K562 (cell line): Measurements from ENCODE around the gene FERMT1. TPM values are rescaled to one million over a fixed set of nuclear protein-coding genes. Genes with fewer than 3 reads are reported as not detected.

ENCODE experiments used
- ATAC-seq: fragments of 200-7000 bp; cut with Tn5 transposase; 3 replicates; pipeline ENCODE4 v1.9.1; 2020; ENCODE audit warnings: moderate library complexity
- BruUV-seq: library from RNA; stranded (reverse); fragments of 400-500 nt; replicated peaks from 2 replicates; lab custom pipeline; 2021; lab: Mats Ljungman, UMichigan
- CTCF ChIA-PET: fragments of 300-600 bp; formaldehyde crosslinking; extraction: SDS; loops from one replicate; lab custom pipeline; 2021; ENCODE audit warnings: low intra/inter-chr PET ratio; lab: Yijun Ruan, JAX
- POLR2A ChIA-PET: fragments of 300-600, 350-650 bp; sonication (Branson Sonifier 250); formaldehyde crosslinking; extraction: SDS; loops from one replicate; lab custom pipeline; 2021; ENCODE audit warnings: antibody characterized with exemption, inconsistent platforms; lab: Yijun Ruan, JAX
- DNase-seq, 4 experiments: peaks; one replicate each; pipeline versions ENCODE4 v3.0.0 to v3.0.0-alpha.2; 2011 to 2018; ENCODE audit warnings: low spot score in 3 of 4, mixed read lengths in 3 of 4; ENCODE audit errors: extremely low read depth in 1 of 4
- FAIRE-seq: peaks from 2 replicates; lab custom pipeline; 2011; peaks lifted over from hg19 to GRCh38; lab: Jason Lieb, UNC
- H2AFZ ChIP-seq: 2 replicates; pipeline ENCODE4 v1.6.0; 2011; ENCODE audit warnings: low read depth, low read length, control low read depth, inconsistent platforms
- H3K27ac ChIP-seq: fragments of 200-600 bp; 3 replicates; pipeline ENCODE4 v1.8.0; 2011; ENCODE audit warnings: low read depth, mild to moderate bottlenecking, control low read depth, inconsistent platforms, low read length, moderate library complexity, mixed read lengths; ENCODE audit errors: extremely low read depth
- H3K27me3 ChIP-seq, 2 experiments: fragments of 300-600 bp in 1 of 2; 2 replicates in 1 of 2; 3 replicates in 1 of 2; pipeline versions ENCODE4 v1.6.0 to v1.8.0; 2011; ENCODE audit warnings: inconsistent platforms in 2 of 2, low read length in 2 of 2, mild to moderate bottlenecking in 1 of 2, mixed read lengths in 1 of 2, moderate library complexity in 1 of 2; ENCODE audit not compliant: control insufficient read depth in 2 of 2, insufficient read depth in 2 of 2
- H3K36me3 ChIP-seq: fragments of 300-600 bp; 3 replicates; pipeline ENCODE4 v1.8.0; 2011; ENCODE audit warnings: mild to moderate bottlenecking, low read length, inconsistent platforms; ENCODE audit not compliant: control insufficient read depth, insufficient read depth
- H3K4me1 ChIP-seq, 2 experiments: fragments of 200-600 bp in 1 of 2; replicated peaks in 1 of 2; 2 replicates in 1 of 2; 3 replicates in 1 of 2; pipeline versions ENCODE4 v1.5.1 to v1.8.0; 2011; ENCODE audit warnings: inconsistent platforms in 2 of 2, low read length in 2 of 2, mild to moderate bottlenecking in 1 of 2, mixed read lengths in 1 of 2, moderate library complexity in 1 of 2; ENCODE audit not compliant: control insufficient read depth in 2 of 2, insufficient read depth in 2 of 2
- H3K4me2 ChIP-seq: 2 replicates; pipeline ENCODE4 v1.6.1; 2011; ENCODE audit warnings: low read length, control low read depth, inconsistent platforms, mixed read lengths; ENCODE audit not compliant: insufficient read depth
- H3K4me3 ChIP-seq: fragments of 200-600 bp; sonication (generic), shearing (Covaris generic); 2 replicates; pipeline ENCODE4 v1.5.1; 2016; ENCODE audit warnings: control low read depth, inconsistent platforms
- H3K79me2 ChIP-seq: fragments of 200-600 bp; 3 replicates; pipeline ENCODE4 v1.8.0; 2011; ENCODE audit warnings: low read length, inconsistent platforms; ENCODE audit not compliant: control insufficient read depth, insufficient read depth
- H3K9ac ChIP-seq, 2 experiments: 2 replicates each; pipeline versions ENCODE4 v1.6.0 to v1.6.1; 2011; ENCODE audit warnings: low read depth in 2 of 2, low read length in 2 of 2, control low read depth in 1 of 2, inconsistent platforms in 1 of 2, mild to moderate bottlenecking in 1 of 2, mixed read lengths in 1 of 2; ENCODE audit not compliant: insufficient read depth in 1 of 2
- H3K9me1 ChIP-seq: one replicate; pipeline ENCODE4 v1.6.0; 2011; ENCODE audit warnings: inconsistent platforms, mild to moderate bottlenecking, low read length, moderate library complexity; ENCODE audit not compliant: control insufficient read depth, insufficient read depth
- H3K9me3 ChIP-seq: replicated peaks from 2 replicates; pipeline ENCODE4 v1.5.1; 2011; ENCODE audit warnings: low read depth, low read length, inconsistent platforms; ENCODE audit not compliant: control insufficient read depth, insufficient read depth
- H4K20me1 ChIP-seq: replicated peaks from 2 replicates; pipeline ENCODE4 v1.6.1; 2011; ENCODE audit warnings: low read length, inconsistent platforms, mixed read lengths; ENCODE audit not compliant: control insufficient read depth, insufficient read depth
- TAF9B ChIP-seq: fragments of 450-650 bp; IDR thresholded peaks from 2 replicates; pipeline ENCODE4 v1.6.1; 2018; ENCODE audit warnings: mild to moderate bottlenecking; ENCODE audit not compliant: partially characterized antibody
- TCF3 ChIP-seq: sonication (generic); formaldehyde crosslinking; IDR thresholded peaks from 2 replicates; pipeline ENCODE4 v1.4.0; 2020; ENCODE audit warnings: mild to moderate bottlenecking, missing genetic modification reagents
- ZBED1 ChIP-seq: IDR thresholded peaks from 2 replicates; pipeline ENCODE4 v1.6.1; 2014
- ZNF212 ChIP-seq: fragments of 450-650 bp; formaldehyde crosslinking; IDR thresholded peaks from 2 replicates; pipeline ENCODE4 v1.4.0; 2020; ENCODE audit warnings: mild to moderate bottlenecking
- WGBS: fragments of 100-300 bp; shearing (Covaris generic); methylation state at CpG from one replicate; pipeline ENCODE4 v1.1.6; 2016; ENCODE audit warnings: low coverage, mixed read lengths; ENCODE audit not compliant: insufficient coverage; ENCODE audit errors: missing lambda C conversion rate; 5-methylcytosine and 5-hydroxymethylcytosine counted together
- in situ Hi-C: fragments of 300-500 bp; cut with MboI; formaldehyde crosslinking; loops from 4 replicates; pipeline ENCODE4 v1.15.0; 2018; ENCODE audit warnings: inconsistent platforms, mixed read lengths
- intact Hi-C: fragments of 100-400 bp; cut with micrococcal nuclease; formaldehyde crosslinking; loops from 2 replicates; pipeline ENCODE4 v1.14.2; 2022
- polyA plus RNA-seq, 8 experiments: library from polyadenylated mRNA; depleted of rRNA in 4 of 8; stranded (reverse) in 5 of 8; unstranded in 3 of 8; fragments of >200 nt; fragmentation: Nextera tagmentation in 2 of 8; fragmentation: Illumina TruSeq in 1 of 8; extraction: Ambion mirVana in 2 of 8; extraction: Trizol in 1 of 8; gene quantifications; 2 replicates each; pipeline versions ENCODE4 v1.2.1 to v1.2.3, GENCODE V29; 2011 to 2014; ENCODE audit warnings: inconsistent platforms in 1 of 8, missing spikeins in 1 of 8
- total RNA-seq, 7 experiments: library from RNA; depleted of rRNA in 6 of 7; stranded (reverse); fragments of >200 nt in 6 of 7; fragmentation: Illumina TruSeq in 2 of 7; extraction: Trizol in 2 of 7; gene quantifications; 2 replicates each; pipeline versions ENCODE4 v1.2.1 to v1.2.3, GENCODE V29; 2011 to 2021; ENCODE audit warnings: low replicate concordance in 1 of 7
- TF ChIP-seq, protein P1 (sequence below): fragments of 450-650 bp; IDR thresholded peaks from 2 replicates; pipeline ENCODE4 v1.6.1; 2016; ENCODE audit warnings: low read depth

FERMT1 gene
- total and polyA plus RNA-seq, 9 of the 15 experiments (the other 6 are each of a cell fraction or from before 2014, with no cell fraction given): 0.07 TPM; not detected in 8

DNA sequence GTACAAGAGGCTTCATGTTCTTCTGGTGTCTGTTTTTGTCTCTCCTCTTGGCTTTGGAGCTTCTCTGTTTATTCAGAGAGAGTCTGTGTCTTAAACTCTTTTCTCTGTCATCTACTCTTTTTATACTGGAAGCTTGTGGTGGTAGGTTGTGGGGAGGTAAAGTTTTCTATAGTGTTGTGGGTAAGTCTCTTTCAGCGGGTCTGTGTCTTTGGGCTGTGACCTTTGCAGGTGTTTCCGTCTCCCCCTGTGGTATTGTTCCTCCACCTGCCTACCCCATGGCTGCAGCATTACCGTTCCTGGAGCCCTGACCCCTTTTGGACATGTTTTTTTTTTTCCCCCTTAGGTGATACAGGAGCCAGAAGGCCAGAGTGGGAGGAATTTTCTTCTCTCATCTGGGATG lies 37.9 kb upstream of the FERMT1 start:
- ChIA-PET POLR2A (no interaction called here), CTCF (no interaction called here)
- in situ Hi-C loops (no loop called here), intact Hi-C loops (no loop called here)
- DNase-seq (no peak), FAIRE-seq (no peak), ATAC-seq (no peak)
- no TSS peak for BruUV-seq
- Histone ChIP-seq H3K9me3 (no peaks in the 10 kb centered on the region), H4K20me1 (no peaks in the 10 kb centered on the region), H2AFZ (no peak overlapping the region), H3K27ac (no peak overlapping the region), H3K4me1 (no peaks in the 10 kb centered on the region), H3K4me3 (no peak overlapping the region), H3K79me2 (no peaks in the 10 kb centered on the region), H3K36me3 (no peaks in the 10 kb centered on the region), H3K9me1 (no peaks in the 10 kb centered on the region), H3K27me3 (no peaks in the 10 kb centered on the region), H3K9ac (no peak overlapping the region), H3K4me2 (no peak overlapping the region)
- WGBS: 7% methylated on average over 2 of the region's 3 CpGs
- TF ChIP-seq, protein P1, sequence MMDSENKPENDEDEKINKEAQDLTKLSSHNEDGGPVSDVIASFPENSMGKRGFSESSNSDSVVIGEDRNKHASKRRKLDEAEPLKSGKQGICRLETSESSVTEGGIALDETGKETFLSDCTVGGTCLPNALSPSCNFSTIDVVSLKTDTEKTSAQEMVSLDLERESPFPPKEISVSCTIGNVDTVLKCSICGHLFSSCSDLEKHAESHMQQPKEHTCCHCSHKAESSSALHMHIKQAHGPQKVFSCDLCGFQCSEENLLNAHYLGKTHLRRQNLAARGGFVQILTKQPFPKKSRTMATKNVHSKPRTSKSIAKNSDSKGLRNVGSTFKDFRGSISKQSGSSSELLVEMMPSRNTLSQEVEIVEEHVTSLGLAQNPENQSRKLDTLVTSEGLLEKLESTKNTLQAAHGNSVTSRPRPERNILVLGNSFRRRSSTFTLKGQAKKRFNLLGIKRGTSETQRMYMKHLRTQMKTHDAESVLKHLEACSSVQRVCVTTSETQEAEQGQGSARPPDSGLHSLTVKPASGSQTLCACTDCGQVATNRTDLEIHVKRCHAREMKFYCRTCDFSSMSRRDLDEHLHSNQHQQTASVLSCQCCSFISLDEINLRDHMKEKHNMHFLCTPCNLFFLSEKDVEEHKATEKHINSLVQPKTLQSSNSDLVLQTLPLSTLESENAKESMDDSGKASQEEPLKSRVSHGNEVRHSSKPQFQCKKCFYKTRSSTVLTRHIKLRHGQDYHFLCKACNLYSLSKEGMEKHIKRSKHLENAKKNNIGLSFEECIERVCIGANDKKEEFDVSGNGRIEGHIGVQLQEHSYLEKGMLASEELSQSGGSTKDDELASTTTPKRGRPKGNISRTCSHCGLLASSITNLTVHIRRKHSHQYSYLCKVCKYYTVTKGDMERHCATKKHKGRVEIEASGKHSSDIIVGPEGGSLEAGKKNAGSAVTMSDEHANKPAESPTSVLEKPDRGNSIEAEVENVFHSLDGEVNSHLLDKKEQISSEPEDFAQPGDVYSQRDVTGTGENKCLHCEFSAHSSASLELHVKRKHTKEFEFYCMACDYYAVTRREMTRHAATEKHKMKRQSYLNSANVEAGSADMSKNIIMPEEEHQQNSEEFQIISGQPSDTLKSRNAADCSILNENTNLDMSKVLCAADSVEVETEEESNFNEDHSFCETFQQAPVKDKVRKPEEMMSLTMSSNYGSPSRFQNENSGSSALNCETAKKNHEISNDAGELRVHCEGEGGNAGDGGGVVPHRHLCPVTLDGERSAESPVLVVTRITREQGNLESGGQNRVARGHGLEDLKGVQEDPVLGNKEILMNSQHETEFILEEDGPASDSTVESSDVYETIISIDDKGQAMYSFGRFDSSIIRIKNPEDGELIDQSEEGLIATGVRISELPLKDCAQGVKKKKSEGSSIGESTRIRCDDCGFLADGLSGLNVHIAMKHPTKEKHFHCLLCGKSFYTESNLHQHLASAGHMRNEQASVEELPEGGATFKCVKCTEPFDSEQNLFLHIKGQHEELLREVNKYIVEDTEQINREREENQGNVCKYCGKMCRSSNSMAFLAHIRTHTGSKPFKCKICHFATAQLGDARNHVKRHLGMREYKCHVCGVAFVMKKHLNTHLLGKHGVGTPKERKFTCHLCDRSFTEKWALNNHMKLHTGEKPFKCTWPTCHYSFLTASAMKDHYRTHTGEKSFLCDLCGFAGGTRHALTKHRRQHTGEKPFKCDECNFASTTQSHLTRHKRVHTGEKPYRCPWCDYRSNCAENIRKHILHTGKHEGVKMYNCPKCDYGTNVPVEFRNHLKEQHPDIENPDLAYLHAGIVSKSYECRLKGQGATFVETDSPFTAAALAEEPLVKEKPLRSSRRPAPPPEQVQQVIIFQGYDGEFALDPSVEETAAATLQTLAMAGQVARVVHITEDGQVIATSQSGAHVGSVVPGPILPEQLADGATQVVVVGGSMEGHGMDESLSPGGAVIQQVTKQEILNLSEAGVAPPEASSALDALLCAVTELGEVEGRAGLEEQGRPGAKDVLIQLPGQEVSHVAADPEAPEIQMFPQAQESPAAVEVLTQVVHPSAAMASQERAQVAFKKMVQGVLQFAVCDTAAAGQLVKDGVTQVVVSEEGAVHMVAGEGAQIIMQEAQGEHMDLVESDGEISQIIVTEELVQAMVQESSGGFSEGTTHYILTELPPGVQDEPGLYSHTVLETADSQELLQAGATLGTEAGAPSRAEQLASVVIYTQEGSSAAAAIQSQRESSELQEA: no peak
- TF ChIP-seq ZNF212 (CRISPR knock-in tag) (no peak), TAF9B (no peak), TCF3 (CRISPR knock-in tag) (no peak), ZBED1 (no peak)
